Activated T-cell treated with anti-CD3 and anti-CD28 coated beads, Interleukin-2, amount 50 U/mL, for 1 hour (primary cell): ENCODE measurements around the gene PDCD4.

Experiments used
- DNase-seq: peaks from one replicate; pipeline ENCODE4 v3.0.0-alpha.2; 2020

PDCD4 gene

GRCh38 chr10:110843031-110843430, 28.7 kb upstream of the PDCD4 start:
- no peak for DNase-seq

DNA sequence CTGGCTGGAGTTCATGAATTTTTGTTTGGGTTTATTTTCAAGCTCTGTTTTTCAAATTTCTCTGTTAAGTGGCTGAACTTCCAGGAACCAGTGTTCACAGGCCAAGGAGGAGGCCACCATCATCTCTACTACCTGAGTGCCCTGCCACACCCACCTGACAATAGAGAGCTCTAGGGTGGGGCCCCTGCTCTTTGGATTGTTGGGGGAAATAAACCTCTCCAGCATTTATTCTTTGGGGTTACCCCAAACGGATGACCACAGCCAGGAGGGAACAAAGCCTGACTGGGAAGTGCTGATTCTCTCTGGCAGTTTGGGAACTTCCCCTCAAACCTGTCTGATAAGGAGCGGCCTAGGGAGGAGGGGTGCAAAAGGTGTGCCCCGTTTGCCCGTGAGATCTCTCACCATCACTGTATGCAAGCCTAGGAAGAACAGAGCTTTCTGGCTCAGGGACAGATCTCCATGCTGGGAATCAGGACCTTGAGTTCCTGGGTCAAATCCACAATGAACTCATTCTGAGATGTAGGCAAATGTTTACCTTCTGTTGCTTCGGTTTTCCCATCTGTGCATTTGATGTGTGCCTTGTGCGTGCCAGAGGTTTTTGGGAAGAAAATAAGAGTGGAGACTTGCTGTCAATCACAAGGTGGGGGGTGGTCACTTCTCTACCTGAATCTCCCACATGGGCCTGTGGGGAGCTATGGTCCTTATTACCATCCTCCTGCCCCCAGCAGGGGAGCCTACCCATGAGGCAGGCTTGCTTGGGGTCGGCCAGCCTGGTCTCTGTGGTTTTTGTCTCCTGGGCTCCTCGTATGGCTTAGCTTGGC, 27.7 kb upstream of the PDCD4 start:
- DNase-seq, result no peak

DNA sequence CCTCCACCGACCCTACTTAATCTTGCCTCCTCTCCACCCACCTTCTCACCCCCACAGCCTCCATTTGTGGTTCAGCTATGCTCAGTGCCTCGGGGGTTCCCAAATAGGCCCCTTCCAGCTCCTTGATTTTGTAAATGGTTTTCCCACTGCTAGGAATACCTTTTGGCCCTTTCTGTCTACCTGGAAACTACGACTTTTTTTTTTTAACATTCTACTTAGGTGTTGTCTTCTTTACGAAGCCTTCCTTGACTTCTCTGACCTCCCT, 27.2 kb upstream of the PDCD4 start:
- DNase-seq, result no peak

GRCh38 chr10:110845192-110845755, 26.5 kb upstream of the PDCD4 start:
- no peak for DNase-seq

DNA sequence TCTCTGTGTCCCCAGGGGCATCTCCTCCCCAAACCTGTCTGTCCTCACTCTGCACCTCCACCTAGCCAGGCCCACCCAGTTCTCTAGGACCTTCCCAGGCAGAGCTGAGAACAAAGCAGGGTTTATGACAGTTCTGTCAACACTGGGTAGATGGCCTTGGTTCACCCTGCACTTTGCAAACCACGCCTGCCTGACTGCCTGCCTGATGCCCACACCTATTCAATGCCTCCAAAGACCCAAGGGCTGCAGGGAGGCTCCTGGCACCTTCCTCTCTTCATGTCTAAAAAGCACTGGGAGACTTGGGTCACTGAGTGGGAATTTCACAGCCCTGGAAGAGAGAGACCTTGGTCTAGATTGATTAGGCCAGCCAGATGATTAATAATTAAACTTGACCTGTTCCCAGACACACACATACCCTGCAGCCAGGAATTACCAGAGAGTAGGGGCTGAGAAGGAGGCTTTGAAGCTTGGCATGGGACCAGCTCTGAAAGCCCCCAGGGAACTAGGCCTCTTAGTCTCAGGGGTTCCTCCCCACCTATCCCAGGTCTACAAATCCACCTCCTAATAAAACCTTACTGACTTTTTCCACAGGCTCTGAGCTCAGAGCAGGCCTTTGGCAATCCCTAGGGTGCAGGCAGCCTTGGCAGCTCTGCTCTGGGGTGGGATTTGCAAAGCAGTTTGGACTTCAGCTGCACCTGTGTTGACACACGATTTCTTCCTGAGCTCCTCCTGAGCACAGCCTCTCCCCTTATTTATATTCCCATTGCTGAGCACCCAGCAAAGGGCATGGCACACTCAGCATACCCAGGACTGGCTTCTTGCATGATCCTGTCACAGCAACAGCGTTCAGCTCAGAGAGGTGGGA, 25.7 kb upstream of the PDCD4 start:
- no peak for DNase-seq

- no peak for DNase-seq
Measured at GRCh38 chr10:110847374-110847773, 24.4 kb upstream of the PDCD4 start.

GRCh38 chr10:110848106-110848505, 23.6 kb upstream of the PDCD4 start:
- no peak for DNase-seq

DNA sequence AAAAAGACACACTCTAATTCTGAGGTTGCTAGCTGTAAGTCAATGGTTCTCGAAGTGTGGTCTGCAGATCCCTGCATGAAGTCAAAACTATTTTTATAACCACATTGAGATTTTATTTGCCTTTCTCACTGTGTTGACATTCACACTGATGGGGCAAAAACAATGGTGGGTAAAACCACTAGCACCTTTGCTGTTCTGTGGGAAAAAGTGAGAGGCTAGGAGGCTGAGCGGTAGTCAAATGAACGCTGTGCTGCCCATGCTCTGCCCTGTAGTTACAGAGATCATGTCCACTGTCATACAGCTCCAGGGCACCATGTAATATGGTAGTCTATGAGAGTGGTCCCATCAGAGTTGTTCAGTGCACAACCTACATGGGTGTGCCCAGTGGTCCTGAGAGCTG, 21.6 kb upstream of the PDCD4 start:
- DNase-seq, result no peak

- peak; percentile 45 for DNase-seq
Measured at GRCh38 chr10:110851020-110851612, 20.6 kb upstream of the PDCD4 start.

DNA sequence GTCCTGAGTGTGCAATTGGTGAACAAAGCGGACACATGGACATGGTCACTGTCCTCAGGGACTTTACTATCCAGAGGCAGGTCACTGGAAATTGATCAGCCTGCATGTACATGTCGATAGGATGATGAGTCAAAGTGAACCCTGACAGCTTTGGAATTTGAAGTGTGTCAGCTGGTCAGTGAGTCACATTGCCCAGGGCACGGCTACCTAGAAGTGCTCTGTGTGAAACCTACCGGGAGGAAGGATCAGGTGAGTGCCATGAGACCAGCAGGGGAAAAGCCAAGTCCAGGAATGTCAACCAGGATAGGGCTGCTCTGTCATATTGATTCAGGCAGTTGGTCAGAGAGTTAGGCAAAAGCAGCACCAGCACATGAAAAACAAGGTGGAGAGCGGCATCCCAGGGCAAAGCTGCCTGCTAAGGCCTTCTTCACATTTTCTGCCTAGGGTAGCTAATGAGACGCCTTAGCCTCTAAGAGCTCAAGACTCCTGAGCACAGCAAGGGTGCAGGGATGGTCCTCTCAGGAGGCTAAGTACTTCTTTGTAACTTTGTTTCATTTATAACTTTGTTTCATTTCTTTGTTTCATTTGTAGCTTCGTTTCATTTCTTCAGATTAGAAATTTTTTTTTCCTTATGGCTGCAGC, 19.4 kb upstream of the PDCD4 start:
- DNase-seq, result no peak

DNA sequence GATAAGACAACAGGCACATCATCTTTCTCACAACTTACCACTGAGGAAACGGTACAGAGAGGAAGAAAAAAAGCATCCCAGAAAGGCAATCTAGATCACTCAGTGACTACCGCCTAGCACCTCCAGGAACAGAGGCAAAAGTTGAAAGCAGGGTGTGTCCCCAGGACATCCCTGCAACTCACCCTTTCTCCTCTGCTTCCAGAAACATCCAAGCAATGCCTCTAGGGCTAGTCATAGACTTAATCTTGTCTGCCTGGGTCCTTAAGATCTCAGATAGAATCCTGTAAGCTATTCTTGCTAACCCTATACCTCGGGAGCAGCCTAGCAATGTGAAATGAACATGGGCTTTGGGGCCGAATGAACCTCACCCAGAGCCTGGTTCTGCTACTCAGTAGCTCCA, 18.8 kb upstream of the PDCD4 start:
- no peak for DNase-seq

GRCh38 chr10:110853921-110854605, 17.7 kb upstream of the PDCD4 start:
- no peak for DNase-seq

DNA sequence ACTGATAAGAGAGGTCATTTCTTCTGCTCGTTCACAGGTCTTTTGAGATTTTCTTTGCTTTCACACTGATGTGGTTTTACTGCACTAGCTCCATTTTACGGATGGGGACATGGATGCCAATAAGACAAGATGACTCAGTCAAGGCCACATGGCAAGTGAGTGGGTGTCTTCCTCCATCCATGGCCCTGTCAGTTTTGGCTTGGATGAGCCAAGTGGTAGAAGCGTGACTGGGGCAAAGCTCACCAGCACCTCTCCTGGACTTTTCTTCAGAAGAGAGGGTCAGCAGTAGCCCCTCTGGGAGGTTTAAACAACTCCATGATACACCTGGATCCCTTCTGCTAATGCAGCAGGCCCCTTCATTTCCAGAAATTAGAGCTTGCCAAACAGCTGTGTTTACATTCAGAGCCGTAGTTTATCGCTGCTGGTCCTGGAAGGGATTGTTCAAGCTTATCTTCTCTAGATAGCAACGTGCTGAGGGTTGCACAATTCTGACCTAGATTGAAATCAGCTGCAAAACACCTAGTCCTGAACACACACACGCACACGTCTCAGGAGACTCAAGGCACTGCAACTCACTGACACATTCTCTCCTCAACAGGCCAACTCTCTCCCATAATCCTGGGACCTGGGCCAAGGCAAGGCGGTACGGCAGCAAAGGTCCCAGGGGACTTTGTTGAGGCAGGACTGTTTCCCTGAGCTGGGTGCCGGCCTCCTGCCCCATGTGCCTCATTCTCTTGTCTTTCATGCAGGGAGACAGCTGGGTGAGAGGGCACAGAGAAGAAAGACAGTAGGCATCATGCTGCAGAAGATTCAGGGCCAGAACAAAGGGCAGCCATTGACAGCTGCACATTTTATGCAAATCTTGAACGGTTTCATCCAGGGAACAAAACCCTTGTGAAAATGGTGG, 14.2 kb upstream of the PDCD4 start:
- DNase-seq, result no peak

GRCh38 chr10:110858297-110858934, 13.3 kb upstream of the PDCD4 start:
- no peak for DNase-seq

DNA sequence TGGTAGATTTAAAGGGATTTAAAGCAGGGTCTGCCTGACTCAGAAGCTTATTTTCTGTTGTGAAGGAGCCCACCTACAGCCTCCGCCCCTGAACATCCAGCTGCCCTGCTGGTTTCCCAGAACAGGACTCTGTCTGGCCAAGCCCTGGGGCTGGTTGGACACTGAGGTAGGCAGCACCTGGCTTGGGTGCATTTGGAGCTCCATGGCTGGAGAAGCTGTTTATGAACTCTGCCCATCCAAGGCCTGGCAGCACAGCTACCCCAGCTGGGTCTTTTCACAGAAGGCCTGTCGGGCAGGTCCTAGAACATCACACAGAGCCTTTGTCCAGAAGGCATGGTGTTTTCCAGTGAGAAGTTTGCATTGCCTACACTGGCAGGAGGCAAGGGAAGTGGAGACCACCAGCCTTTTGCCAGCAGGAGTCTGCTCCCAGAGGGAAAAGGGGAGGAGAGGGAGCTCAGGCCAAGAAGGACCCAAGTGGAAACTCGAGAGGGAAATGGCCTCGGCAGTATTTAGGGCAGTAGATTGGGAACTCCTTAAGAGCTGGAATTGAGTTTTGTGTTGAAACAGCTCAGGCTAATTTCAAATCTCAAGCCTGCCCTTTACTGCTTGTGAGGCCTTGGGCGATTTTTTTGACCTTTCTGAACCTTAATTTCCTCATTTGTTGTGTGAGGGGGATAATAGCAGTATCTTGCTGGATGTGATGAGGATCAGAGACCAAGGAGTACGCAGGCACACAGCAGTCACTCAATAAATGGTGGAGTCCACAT, 12.3 kb upstream of the PDCD4 start:
- DNase-seq, result no peak

- no peak for DNase-seq
Measured at GRCh38 chr10:110859973-110860376, 11.8 kb upstream of the PDCD4 start.

GRCh38 chr10:110860576-110861241, 11.0 kb upstream of the PDCD4 start:
- peak; percentile 56 for DNase-seq

DNA sequence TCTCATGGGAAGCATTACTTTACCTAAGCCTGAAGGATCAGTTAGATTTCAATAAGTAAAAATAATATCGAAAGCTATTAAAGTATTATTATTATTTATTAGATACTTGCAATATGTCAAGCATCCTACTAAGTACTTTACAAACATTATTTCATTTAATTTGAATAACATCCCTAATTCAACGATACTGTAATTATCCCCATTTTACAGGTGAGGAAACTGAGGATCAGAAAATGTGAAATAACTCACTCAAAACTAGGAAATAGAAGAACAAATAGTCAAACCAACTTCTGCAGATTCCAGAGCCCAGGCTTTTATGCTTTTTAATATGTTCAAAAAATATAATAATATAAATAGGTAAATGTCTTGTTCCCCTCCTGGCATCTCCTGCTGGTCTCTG, 10.3 kb upstream of the PDCD4 start:
- DNase-seq, result no peak

GRCh38 chr10:110861930-110862649, 9.6 kb upstream of the PDCD4 start:
- no peak for DNase-seq
